ENCODE measurements around the gene PAX3. TPM values are rescaled to one million over a fixed set of nuclear protein-coding genes. Genes with fewer than 3 reads are reported as not detected.

Gene PAX3
- total RNA-seq, 8 experiments from 2014 or later, result 0.05 to 56.1 (median 0.71) TPM

- ATAC-seq (replicated peaks in 6 of 8), result peak in 2 of 8 experiments; percentile 45 to 73
- in situ Hi-C loops (cut with MboI; ENCODE audit: low pct_unique_long_range_greater_than_20kb in 2 of 9, low sequenced_read_pairs in 9 of 9, unreplicated experiment in 9 of 9), result loop anchor here in 4 of 9 experiments (25.0 kb wide), 2 partner anchors 245 to 255 kb away; no protein-coding TSS in a partner anchor
- WGBS, 10 experiments, result 0 to 29% (median 1%) methylated on average over 1 to 17 of the region's 34 CpGs; no CpG with 5 or more reads in 3 of the 10 experiments
- Histone ChIP-seq H3K27ac (no peak overlapping the region), H3K4me3 (no peak overlapping the region), H3K4me1 (replicated peaks in 1 of 2) (peaks cover 0 to 12% of the 10 kb centered on the region in 2 donors)
Observed at GRCh38 chr2:222307143-222307756, 8.5 kb upstream of the PAX3 start.

DNA sequence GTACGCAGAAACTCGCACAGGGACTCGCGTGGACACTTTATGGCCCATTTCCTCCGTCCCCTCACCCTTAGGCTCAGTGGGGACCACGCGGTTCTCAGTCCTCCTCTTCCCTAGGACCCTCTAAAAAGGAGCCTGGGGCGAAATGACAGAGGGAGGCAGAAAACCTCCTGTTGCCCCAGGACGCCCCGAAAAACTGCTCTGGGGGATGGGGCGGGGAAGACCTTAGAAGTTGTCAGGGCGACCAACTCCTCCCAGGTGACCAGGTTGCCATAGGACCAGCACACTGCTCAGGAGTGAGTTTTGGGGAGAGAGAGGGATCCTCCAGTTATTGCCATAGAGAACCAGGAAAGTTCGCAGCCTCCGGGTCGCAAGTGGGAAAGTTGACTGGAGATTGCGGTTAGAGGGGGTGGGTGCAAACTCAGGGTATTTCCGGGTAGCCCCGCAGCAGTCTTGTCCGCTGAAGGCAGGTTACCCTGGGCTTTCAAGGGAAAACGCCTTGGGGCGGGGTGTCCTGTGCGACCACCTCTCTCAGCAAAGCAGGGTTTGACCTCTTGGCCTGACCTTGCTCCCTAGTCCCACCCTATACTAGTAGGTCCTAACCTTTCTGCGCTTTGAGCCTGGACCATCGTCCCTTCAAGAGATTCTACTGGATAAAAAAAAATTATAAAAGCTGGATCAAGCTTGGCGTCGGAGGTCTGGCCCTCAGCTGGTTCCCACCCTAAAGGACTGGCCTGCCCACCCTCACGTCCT, 7.8 kb upstream of the PAX3 start:
- in situ Hi-C loops (cut with MboI; ENCODE audit: low pct_unique_long_range_greater_than_20kb in 2 of 9, low sequenced_read_pairs in 9 of 9, unreplicated experiment in 9 of 9), result loop anchor here in 4 of 9 experiments (25.0 kb wide), 2 partner anchors 244 to 256 kb away; no protein-coding TSS in a partner anchor
- peaks cover 0 to 12% of the 10 kb centered on the region in 2 donors for H3K4me1 ChIP-seq (replicated peaks in 1 of 2)
- no peak for ATAC-seq (replicated peaks in 6 of 8)
- WGBS, 10 experiments, result 0 to 10% (median 2%) methylated on average over 1 to 9 of the region's 27 CpGs; no CpG with 5 or more reads in 4 of the 10 experiments
- peak overlapping the region in 1 of 5 donors; percentile 23 for H3K4me3 ChIP-seq
- H3K27ac ChIP-seq, result no peak overlapping the region

DNA sequence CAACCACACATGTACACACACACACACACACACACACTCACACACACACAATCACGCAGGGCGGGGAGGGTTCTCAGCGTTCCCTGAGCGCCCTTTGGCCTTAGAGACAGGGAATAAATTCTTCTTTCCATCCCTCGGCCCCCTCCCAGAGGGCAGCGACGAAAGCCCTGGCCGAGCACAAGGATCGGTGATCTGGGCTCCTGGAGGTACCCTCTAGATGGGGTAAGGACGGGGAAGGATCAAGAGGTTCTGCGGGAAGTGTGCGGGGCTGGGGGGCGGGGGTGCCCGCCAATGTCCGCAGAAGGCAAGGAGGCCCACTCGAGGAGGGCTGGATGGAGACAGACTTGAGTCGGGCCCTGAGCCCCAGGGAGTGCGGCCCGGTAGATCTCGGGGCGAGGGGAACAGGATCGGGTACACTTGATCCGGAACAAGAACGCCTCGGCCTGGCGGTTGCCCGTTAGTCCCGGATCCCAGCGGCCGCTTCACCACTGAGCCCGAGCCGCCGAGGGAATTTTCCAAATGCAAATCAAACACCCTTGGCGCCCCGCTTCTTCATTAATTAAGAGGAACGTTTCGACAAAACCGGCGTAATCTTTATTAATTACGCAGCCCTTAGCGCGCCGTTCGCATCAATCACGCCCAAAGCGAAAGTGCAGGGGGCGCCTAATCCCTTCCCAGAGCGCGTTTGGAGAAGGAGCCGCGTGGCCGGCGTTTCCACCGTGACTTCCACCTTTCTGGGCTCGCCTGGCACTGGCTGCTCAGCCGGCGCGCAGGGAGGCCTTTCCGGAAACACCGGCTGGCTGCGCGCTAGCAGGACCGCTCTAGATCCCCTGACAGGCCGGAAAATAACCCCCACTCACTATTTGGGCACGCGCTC, 7.0 kb upstream of the PAX3 start:
- peaks cover 0 to 12% of the 10 kb centered on the region in 2 donors for H3K4me1 ChIP-seq (replicated peaks in 1 of 2)

DNA sequence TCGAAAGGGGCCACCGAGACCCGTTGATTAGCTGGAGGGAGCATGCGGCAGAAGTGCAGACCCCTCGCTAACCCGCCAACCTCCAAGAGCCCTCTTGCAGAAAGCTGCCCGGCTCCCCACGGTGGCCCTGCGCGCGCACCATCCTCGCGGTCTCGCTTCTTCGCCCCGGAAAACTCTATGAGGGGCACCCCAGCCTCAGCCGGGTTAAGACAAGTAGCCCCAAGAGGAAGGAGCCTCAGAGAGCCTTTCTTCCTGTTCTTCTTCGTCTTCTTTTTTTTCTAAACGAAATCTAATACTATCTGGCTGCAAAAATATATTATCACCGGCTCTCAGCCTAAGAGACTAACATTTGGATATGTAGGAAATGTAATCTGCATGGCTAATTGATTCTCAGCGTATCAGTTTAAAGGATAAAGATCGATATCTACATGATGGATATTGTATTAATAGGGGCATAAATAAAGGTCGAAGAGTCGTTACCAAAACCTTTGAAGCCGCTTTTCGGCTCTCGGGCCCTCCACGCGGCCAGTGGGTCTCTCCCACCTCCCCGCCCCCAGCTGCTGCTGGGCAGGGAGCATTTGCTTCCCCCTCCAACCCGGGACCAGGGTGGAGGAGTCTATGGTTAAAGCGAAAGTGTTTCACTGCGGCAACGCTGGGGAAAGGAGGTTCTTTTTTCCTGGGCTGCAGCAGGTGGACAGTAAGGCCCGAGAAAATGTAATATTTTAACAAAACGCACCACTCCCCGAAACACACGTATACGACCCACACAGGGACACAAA, 6.1 kb upstream of the PAX3 start:
- in situ Hi-C loops (cut with MboI; ENCODE audit: low pct_unique_long_range_greater_than_20kb in 2 of 9, low sequenced_read_pairs in 9 of 9, unreplicated experiment in 9 of 9), result loop anchor here in 4 of 9 experiments (25.0 kb wide), 2 partner anchors 243 to 257 kb away; no protein-coding TSS in a partner anchor
- no peak overlapping the region for H3K4me3 ChIP-seq
- ATAC-seq (replicated peaks in 6 of 8), result peak in 2 of 8 experiments; percentile 16 to 33
- WGBS, 10 experiments, result 0 to 33% (median 2%) methylated on average over 2 to 29 of the region's 39 CpGs; no CpG with 5 or more reads in 1 of the 10 experiments
- peaks cover 0 to 12% of the 10 kb centered on the region in 2 donors for H3K4me1 ChIP-seq (replicated peaks in 1 of 2)
- H3K27ac ChIP-seq, result no peak overlapping the region

More for the DNA sequence above, 7.0 kb upstream of the PAX3 start:
- Histone ChIP-seq H3K4me3 (peak overlapping the region in 4 of 5 donors; percentile 8 to 30 (median 16)), H3K27ac (no peak overlapping the region)
- WGBS, 10 experiments, result 0 to 20% (median 0%) methylated on average over 1 to 39 of the region's 66 CpGs; no CpG with 5 or more reads in 4 of the 10 experiments
- ATAC-seq (replicated peaks in 6 of 8), result peak in 7 of 8 experiments; percentile 37 to 77 (median 41)
- in situ Hi-C loops (cut with MboI; ENCODE audit: low pct_unique_long_range_greater_than_20kb in 2 of 9, low sequenced_read_pairs in 9 of 9, unreplicated experiment in 9 of 9), result loop anchor here in 4 of 9 experiments (25.0 kb wide), 2 partner anchors 243 to 257 kb away; no protein-coding TSS in a partner anchor

GRCh38 chr2:222303828-222304736, 5.3 kb upstream of the PAX3 start:
- in situ Hi-C loops (cut with MboI; ENCODE audit: low pct_unique_long_range_greater_than_20kb in 2 of 9, low sequenced_read_pairs in 9 of 9, unreplicated experiment in 9 of 9), result loop anchor here in 4 of 9 experiments (25.0 kb wide), 2 partner anchors 242 to 258 kb away; no protein-coding TSS in a partner anchor
- ATAC-seq (replicated peaks in 6 of 8), result no peak
- H3K4me1 ChIP-seq (replicated peaks in 1 of 2), result peaks cover 0 to 12% of the 10 kb centered on the region in 2 donors
- WGBS, 10 experiments, result 2 to 79% (median 8%) methylated on average over 5 to 31 of the region's 38 CpGs
- H3K27ac ChIP-seq, result no peak overlapping the region
- H3K4me3 ChIP-seq, result no peak overlapping the region

DNA sequence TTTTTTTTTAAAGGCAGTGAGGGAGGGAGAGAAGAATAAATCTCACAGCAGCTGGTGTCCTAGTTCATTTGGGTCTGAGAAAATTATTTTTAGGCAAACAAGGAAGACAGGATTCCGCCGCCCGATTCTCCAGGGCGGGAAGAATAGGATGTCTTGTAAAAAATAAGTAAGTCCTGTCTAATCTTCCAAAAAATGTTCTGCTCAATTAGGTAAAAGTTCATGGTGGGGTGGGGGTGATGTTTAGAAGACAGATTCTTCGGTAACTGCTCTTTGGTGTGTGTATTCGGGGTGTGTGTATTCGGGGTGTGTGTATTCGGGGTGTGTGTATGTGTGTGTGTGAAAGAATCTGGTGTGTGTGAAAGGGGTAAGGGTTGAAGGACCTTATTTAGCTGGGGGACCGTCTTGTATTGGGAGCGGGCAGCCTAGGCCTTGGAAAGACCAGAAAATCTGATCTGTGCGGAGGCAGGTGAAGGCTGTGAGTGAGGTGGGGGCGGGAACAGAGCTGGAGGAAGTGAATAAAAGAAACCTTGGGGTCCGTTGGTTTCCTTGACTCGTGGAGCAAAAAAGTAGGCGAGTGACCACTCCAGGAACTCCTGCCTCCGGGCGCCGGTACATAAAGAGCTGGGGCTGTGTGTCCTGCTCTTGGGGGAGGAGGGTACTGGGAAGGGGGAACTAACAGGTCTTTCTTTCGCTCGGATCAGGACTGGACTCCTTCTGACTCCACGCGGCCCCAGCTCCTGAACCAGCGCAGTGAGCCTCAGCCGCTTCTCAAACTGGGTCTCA, 4.4 kb upstream of the PAX3 start:
- Histone ChIP-seq H3K27ac (no peak overlapping the region), H3K4me3 (no peak overlapping the region)
- WGBS, 10 experiments, result 8 to 75% (median 19%) methylated on average over 2 to 16 of the region's 24 CpGs

DNA sequence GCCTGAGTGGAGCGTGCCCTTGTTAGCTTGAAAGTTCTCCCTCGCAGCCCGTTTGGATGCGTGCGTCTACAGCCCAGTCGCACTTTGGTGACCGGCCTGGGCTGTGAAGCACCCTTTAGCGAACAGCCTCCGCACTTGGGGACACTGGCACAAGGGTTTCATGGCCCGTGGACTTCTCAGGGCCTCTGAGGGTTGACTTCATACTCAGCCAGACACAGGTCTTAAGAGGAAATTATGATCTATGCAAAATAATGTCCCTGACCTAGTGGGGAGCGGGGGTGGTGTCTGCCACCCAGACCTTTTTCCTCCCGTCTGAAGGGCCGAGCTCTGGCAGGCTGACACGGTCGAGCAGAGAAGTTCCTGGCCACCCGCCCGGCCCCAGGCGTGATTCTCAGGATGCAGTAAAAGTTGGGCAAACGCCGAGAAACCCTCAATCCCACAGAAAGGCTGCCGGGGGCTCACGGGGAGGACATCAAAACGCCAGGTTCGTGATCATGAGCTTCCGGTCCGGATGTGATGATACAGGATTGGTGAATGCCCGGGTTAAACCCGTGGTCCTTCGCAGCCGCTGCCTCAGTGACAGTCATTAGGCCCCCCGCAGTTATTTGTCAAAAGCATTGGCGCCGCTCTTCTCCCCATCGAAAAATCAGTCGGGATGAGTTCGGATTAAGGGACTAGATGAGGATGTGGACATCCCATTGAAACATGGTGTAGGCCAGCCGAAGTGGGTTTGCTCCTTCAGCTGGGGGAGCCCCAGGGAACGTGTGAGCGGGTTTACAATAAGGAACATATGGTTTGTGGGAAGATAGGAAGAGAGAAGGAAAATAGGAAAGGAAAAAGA, 3.6 kb upstream of the PAX3 start:
- in situ Hi-C loops (cut with MboI; ENCODE audit: low pct_unique_long_range_greater_than_20kb in 2 of 9, low sequenced_read_pairs in 9 of 9, unreplicated experiment in 9 of 9), result loop anchor here in 4 of 9 experiments (25.0 kb wide), 2 partner anchors 240 to 260 kb away; no protein-coding TSS in a partner anchor
- Histone ChIP-seq H3K27ac (no peak overlapping the region), H3K4me3 (no peak overlapping the region), H3K4me1 (replicated peaks in 1 of 2) (peaks cover 0 to 12% of the 10 kb centered on the region in 2 donors)
- no peak for ATAC-seq (replicated peaks in 6 of 8)
- 0 to 76% (median 8%) methylated on average over 1 to 23 of the region's 39 CpGs for WGBS, 10 experiments

More for the DNA sequence above, 4.4 kb upstream of the PAX3 start:
- H3K4me1 ChIP-seq (replicated peaks in 1 of 2), result peaks cover 0 to 12% of the 10 kb centered on the region in 2 donors
- no peak for ATAC-seq (replicated peaks in 6 of 8)
- in situ Hi-C loops (cut with MboI; ENCODE audit: low pct_unique_long_range_greater_than_20kb in 2 of 9, low sequenced_read_pairs in 9 of 9, unreplicated experiment in 9 of 9), result loop anchor here in 4 of 9 experiments (25.0 kb wide), 2 partner anchors 241 to 259 kb away; no protein-coding TSS in a partner anchor

DNA sequence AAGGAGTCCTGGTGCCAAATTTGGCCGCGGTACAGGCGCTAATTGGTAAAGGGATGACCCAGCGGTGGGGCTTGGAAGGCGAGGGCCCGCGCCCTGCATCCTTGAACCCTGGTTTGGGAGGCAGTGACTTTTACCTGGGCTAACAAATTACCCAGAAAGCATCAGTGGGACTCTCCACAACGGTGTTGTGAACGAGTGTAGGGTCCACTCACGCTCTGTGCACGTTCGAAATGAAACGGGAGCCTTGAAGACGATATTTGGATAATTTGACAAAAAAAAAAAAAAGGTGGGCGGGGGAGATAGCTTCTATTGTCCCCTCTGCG, 3.0 kb upstream of the PAX3 start:
- H3K4me3 ChIP-seq, result no peak overlapping the region
- peaks cover 0 to 12% of the 10 kb centered on the region in 2 donors for H3K4me1 ChIP-seq (replicated peaks in 1 of 2)
- H3K27ac ChIP-seq, result no peak overlapping the region
- WGBS, 10 experiments, result 0 to 93% (median 6%) methylated on average over 1 to 13 of the region's 16 CpGs; no CpG with 5 or more reads in 3 of the 10 experiments
- no peak for ATAC-seq (replicated peaks in 6 of 8)
- in situ Hi-C loops (cut with MboI; ENCODE audit: low pct_unique_long_range_greater_than_20kb in 2 of 9, low sequenced_read_pairs in 9 of 9, unreplicated experiment in 9 of 9), result loop anchor here in 4 of 9 experiments (25.0 kb wide), 2 partner anchors 239 to 261 kb away; no protein-coding TSS in a partner anchor

DNA sequence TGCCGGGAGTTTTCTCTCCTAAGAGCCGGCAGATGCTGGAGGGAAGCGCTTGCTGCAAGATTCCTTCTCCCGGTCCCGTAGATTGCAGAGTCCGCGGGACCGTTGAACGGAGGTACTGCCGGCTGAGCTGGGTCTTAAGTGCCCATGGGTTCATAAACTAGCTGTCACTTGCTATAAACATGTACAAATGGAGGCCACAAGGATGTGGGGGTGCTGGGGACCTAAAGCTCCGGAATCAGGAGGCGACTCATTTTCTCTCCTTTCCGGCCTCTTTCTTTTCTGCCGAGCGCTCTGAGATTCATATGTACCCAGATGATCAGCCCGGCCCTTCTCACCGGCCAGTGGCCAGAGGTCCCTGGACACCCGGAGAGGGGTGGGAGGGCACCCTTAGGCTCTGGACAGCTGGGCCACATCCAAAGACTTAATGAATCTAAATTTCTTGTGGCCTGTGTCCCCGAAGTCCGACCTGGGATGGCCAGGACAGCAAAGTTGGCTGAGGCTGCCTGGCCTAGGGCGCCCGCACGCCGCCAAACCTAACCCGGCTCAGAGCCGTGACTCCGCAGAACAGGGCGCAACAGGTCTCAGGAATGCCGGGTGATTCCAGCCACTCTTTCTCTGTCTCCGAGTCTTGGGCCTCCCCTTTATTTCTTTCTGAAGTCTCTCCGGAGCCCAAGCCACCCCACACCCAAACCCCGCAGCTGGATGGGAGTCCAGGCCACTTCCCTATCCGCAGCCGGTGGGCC, 2.4 kb upstream of the PAX3 start:
- no peak overlapping the region for H3K27ac ChIP-seq
- in situ Hi-C loops (cut with MboI; ENCODE audit: low pct_unique_long_range_greater_than_20kb in 2 of 9, low sequenced_read_pairs in 9 of 9, unreplicated experiment in 9 of 9), result loop anchor here in 4 of 9 experiments (25.0 kb wide), 2 partner anchors 239 to 261 kb away; no protein-coding TSS in a partner anchor
- WGBS, 10 experiments, result 0 to 100% (median 11%) methylated on average over 1 to 26 of the region's 34 CpGs; no CpG with 5 or more reads in 3 of the 10 experiments
- peaks cover 0 to 10% of the 10 kb centered on the region in 2 donors for H3K4me1 ChIP-seq (replicated peaks in 1 of 2)
- H3K4me3 ChIP-seq, result no peak overlapping the region
- ATAC-seq (replicated peaks in 6 of 8), result no peak
